NOMO-1 (cell line): Measurements from ENCODE around the gene MAN1A1.
"Not testable (repeated sequence)": the region's sequence is repeated elsewhere in the genome, so short reads cannot be mapped to it uniquely, and the experiment has no call there.

Source experiments
- DNase-seq, 2 experiments: peaks; one replicate each; lab custom pipeline; 2025; ENCODE audit not compliant: unreplicated experiment in 2 of 2; lab: John Stamatoyannopoulos, UW

The MAN1A1 gene

DNA sequence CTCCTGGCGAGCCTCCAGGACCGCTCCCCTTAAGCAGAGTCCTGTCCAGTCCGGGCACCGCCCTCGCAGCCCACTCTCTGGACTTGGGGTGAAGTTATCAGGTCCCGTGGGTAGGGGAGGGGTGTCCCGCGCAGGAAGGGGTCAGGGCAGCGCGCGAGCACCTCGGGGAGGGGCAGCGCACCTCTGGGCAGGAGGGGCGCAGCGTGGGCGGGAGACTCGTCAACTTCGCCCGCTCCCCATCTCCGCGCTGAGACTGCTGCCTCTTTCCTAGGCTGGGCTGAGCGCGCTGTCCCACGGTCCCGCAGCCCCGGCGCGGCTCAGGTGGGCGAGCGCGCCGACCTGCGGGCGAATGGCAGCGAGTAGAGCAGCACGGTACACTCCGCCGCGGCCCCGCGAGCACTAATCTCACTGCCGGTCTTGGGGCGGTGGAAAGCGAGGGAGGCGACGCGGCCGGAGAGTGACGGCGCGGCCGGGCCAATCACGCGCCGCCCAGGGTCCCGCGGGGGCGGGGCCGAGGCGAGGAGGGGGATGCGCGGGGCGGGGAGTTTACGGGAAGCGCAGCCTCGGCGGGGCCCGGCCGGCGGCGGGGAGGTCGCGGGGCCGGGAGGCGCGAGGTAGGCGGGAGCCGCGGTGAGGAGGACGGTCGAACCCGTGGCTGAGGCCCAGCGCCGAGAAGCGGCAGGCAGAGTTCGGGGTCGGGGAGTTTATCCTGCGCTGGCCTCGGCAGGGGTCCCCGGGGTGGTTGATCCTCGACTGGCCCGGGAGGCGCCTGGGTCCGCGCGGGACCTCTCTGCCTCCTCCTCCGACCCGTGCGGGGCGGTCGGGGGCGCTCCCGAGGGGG lies at the start of gene MAN1A1:
Gene MAN1A1 (minus strand): TSS at position 401 of the 841 bp plus-strand sequence. CDS start 696 bp downstream, outside the sequence.
- peak; percentile 18 to 24 for DNase-seq

DNA sequence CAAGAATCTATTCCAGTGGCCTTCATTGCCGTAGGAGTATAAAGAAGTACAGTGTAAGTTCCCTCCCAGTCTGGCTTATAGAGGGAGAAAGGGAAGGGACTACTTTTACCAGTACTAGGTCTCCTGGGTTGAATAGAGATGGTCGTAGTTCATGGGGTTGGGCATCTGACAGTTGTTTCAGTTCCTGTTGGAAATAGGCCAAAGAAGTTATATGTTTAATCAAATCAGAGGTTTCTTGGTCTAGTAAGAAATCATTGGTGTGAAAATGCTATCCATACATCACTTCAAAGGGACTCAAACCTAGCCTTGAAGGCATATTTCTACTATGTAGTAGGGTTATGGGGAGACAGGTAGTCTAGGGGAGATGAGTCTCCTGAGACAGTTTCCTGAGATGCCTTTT lies 45.6 kb upstream of the MAN1A1 start:
- no peak for DNase-seq

DNA sequence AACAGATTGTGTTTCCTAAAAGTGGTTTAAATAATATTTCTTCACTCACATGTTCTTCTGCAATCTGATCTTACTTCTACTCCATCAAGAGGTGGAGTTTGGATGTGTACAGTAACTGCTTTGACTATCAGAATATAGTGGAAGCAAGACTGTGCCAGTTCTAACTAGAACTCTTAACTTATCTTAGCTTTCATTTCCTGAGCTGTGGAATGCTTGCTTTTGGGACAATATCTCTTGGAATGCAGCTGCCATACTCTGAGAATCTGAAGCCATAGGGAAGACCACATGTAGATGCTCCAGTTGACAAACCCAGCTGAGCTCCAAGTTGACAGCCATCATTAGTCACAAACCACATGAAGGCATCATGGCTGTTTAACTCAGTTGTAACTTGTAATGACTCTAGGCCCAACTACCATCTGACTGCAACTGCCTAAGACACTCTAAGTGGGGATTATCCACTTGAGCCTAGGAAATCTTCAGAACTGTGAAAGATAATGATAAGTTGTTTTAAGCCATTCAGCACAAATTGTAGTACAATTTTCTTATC lies 40.8 kb upstream of the MAN1A1 start:
- DNase-seq, result no peak

DNA sequence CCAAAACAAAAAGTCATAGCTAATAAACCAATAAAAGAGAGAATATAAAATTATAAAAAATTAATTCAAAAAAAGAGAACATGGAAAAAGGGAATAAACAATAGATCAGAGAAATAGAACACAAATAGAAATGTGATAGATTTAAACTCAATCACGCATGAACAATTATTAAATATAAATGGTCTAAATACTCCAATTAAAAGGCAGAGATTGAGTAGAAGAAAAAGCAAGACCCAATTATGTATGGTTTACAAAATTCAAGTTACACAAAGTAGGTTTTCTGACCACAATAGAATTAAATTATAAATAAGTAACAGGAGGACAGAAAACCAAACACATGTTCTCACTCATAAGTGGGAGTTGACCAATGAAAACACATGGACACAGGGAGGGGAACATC lies 36.4 kb upstream of the MAN1A1 start:
- no peak for DNase-seq

DNA sequence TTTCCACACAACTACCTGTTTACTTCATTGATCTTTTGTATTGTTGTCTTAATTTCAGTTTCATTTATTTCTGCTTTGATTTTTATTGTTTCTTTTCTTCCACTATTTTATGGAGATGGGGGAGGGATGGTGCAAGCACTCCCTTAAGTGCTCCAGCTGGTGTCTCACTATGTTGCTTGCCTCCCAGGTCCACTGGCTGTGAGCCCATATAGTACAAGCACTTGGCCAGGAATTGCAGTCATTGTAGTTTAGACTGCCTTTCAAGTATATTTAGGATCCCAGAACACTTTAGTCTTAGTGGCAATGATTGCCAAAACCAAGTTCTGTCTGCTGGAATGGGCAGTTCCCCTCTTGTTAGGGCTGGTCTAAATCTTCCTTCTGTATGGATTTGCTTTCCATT lies 34.9 kb upstream of the MAN1A1 start:
- no peak for DNase-seq

DNA sequence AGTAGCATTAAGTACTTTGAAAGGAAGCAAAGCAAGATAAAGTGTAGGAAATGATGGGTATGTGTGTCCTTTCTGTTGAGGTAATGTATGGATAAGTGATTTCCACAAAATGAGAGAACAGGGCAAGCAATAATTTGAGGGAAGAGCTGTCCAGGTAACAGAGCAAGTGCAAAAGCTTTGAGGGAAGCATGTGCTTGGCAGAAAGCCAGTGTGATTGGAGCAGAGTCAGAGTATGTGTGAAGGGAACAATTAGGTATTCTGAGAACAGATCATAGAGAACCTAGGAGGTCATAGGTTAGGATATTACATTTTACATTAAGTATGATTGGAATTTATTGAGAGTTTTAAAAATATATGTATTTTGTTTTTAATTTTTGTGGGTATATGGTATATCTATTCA lies 30.2 kb upstream of the MAN1A1 start:
- no peak for DNase-seq

DNA sequence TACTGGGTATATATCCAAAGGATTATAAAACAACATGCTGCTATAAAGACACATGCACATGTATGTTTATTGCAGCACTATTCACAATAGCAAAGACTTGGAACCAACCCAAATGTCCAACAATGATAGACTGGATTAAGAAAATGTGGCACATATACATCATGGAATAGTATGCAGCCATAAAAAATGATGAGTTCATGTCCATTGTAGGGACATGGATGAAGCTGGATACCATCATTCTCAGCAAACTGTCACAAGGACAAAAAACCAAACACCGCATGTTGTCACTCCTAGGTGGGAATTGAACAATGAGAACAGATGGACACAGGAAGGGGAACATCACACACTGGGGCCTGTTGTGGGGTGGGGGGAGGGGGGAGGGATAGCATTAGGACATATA lies 27.5 kb upstream of the MAN1A1 start:
- DNase-seq, result not testable (repeated sequence)

DNA sequence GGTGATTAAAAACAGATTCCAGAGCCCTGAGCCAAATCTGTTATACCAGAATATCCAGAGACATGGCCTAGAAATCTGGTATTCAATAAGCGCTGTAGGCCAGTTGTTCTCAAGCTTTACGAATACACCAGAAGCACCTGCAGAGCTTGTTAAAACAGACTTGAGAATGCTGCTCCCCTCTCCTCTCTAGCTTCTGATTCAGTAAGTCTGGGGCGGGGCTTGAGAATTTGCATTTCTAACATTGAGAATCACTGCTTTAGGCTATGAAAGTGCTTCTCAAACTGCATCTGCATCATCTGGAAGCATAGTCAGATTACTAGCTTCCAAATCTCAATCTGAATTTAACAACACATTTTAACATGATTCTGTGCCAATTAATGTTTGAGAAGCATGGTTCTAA lies 20.5 kb upstream of the MAN1A1 start:
- no peak for DNase-seq

DNA sequence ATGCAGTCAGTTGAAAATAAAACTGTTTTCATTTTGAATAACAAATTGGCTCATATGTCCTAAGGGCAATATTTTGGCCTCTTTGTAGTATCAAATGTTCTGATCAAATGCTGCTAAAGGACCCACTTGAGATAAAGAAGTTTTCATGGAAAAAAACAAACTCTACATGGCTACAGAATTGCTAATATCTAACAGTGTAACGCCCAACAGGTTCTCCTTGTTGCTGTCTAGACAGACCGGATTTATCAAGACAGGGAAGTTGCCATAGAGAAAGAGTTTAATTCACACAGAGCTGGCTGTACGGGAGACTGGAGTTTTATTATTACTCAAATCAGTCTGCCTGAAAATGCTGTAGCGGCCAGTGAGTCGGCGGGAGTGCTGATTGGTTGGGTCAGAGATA lies 19.4 kb upstream of the MAN1A1 start:
- DNase-seq, result no peak

DNA sequence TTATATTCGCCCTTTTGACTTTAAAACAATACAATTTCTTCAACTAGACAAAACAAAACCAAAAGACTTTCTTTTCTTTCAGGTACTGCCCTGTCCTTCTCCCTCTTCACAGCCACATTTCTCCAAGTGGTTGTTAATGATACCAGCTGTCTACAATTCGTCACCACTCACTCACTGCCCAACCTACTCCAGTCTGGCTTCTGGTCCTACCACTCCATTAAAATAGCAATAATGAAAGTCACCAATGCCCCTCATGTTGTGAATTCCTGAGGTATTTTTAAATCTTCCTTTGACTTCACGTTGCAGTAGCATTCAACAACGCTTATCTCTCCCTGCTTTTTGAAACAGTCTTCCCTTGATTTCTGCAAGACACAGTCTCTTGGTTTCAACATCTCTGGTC lies 11.6 kb upstream of the MAN1A1 start:
- no peak for DNase-seq

DNA sequence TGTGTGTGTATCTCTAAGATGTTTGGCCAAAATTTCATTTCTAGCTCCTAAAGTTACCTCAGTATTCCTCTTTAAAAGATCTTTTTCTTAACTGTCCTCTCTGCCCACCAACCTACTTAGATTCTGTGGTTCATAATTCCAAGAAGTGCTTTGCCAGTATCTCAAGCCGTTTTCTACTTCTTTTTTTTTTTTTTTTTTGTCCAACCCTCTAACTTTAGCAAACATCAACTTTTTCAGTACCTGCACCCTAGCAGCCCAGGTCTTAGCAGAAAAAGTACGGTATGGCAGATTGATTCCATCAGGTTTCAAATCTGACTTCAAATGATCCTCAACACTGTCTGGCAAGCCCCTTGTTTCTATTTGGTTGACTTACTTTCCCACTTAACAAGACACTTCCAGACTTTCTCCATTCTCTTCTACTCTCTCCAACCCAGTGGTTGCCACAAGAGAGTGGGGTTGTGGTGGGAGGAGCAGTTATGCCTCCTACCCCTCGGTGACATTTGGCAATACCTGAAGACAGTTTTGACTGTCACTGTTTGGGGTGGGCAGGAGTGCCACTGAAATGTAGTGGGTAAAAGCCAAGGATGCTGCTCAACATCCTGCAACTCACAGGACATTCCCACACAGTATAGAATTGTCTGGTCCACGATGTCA lies 10.8 kb upstream of the MAN1A1 start:
- no peak for DNase-seq

DNA sequence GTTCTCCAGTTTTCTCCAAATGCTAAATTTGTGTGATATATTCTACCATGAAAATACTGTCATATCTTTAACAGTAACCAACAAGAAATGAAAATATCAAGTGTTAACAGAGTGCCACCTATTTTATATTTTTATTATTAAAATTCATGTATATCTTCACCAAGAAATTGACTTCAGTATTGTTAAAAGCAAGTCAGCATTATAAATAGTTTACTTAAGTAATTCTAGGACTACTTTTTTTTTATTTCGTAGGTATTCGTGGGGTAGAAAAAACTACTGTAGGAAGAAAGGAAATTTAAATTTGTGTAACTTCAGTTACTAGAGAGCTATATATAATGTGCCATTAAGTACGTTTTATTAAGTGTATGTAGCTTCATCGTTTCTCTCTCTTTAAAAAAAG lies 6.3 kb upstream of the MAN1A1 start:
- DNase-seq, result no peak

DNA sequence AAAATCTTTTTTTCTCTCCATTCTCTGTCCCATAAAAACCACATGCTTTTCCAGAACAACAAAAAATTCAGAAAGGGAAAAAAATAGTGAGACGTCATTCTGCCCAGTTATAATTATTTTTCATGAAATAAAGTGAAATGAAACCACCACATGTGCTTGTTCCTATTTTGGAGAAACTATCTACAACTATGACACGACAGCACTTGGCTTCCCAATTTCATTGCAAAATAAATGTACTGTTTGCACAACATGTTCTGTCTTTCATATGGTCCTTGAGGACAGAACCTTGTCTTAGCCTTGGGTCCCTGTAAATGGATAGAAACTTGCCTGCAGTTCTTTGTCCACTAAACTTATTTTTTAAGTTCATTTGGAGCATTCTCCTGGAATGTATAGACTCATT lies 5.6 kb upstream of the MAN1A1 start:
- DNase-seq, result peak; percentile 25 to 79

DNA sequence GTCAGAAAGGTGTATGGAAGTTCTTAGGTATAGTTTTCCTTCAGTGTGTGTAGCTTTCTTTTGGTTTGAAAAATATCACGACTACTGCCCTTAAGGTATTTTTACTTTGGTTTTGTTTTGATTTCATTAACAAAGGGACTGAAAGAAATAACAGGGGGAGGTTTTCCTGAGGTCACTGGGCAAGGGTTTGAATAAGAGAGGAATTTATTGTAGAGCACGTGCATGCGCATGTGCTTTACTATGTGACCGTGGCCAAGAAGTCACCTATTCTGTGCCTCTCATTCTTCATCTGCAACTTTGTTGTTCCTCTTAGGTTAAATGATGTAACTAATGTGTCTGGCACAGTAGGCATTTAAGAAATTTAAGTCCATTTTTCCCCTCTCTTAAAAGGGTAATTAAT lies 4.1 kb upstream of the MAN1A1 start:
- no peak for DNase-seq

DNA sequence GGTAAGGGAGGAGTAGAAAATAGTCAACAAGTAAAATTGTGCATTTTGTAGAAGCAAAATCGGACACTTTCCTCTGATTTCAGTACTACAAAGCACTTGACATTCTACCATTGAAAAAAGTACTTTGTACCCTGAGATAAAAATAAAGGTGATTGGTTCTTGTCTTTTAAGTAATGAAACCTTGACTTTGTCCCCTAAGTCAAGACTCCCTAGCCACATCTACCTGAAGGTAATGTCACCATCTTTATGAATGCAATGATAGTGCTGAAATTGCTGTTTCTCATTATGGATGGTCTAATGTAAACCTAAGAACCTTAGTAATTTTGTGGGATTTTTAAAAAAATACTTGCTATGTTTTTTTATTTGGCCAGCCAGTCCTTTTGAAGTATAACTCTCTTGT lies 2.4 kb upstream of the MAN1A1 start:
- DNase-seq, result no peak

DNA sequence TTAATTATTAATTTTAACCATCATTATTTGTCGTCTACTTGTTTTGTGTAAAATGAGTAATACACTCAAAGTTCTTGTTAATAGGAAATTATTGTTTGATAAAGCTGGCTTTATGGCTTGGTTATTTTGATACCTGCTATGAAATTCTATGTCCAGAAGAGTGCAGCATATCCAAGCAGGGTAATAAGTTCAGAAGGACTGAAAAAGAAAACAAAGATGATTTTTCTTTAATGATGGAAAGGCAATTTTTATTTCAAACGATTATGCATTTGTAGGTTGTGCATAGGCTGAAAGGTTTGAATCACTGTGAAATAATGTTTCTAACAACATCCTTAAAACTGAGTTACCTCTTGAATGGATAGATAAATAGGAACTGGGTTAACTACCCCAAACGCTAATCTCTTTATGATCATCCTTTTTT lies 1.4 kb upstream of the MAN1A1 start:
- DNase-seq, result no peak

DNA sequence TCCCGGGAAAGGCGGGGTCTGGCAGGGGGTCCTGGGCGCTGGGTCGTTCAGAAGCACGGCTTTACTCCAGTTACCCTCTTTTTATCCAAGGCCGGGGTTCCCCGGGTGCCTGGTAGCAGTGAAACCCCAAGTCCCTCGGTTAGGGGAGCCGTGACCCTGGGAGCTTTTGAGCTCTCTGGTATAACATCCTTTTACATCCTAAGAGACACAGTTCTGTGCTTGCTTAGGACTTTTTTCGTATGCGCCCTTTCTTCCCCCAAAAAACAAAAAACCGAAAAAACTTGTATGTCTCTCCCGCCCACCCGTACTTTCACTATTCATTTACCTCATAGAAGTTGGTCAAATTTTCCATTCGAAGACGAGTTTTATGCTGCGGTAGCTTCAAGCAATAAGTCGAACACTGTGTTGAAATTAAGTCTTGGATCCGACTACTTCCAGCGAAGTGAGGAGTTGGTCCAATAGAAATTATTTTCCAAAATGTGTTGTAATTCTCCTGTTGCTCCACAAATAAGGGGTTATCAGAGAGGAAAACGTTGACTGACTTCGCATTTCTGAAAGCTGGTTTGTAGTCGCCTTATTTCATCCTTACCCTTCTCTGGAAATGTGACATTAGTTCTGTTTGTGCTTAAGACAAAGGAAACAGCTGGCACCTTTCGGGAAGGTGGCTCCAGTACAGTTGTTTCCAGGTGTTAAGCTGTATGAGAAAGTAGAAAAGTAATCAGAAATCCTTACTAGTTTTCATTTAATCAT lies 816 bp upstream of the MAN1A1 start:
- DNase-seq, result peak in 1 of 2 experiments; percentile 30

DNA sequence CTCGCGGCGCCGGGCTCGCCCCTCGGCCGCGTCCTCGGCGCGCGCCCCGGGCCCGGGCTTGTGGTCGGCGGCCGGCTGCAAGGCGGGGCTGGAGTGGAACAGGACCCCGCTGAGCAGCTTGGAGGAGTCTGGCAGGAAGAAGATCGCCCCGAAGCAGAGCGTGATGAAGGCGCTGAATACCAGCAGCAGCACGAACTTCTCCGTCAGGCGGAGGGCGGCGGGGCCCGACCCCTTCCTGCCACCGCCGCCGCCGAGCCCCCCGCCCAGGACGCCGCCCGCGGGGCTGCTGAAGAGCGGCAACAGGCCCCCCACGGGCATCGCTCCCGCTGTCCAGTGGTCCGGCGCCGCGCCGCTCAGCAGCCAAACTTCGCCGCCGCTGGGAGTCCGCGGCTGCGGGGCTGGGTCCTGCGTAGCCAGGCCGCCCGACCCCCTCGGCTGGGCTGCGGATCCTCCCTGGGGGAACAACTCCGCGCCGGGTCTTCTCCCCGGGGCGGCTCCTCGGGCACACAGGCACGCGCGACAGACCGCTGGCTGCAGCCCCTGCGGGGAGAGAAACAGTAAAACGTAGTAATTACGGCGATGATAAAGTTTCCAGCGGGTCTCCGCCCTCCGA lies 707 bp downstream of the MAN1A1 start:
- no peak for DNase-seq

DNA sequence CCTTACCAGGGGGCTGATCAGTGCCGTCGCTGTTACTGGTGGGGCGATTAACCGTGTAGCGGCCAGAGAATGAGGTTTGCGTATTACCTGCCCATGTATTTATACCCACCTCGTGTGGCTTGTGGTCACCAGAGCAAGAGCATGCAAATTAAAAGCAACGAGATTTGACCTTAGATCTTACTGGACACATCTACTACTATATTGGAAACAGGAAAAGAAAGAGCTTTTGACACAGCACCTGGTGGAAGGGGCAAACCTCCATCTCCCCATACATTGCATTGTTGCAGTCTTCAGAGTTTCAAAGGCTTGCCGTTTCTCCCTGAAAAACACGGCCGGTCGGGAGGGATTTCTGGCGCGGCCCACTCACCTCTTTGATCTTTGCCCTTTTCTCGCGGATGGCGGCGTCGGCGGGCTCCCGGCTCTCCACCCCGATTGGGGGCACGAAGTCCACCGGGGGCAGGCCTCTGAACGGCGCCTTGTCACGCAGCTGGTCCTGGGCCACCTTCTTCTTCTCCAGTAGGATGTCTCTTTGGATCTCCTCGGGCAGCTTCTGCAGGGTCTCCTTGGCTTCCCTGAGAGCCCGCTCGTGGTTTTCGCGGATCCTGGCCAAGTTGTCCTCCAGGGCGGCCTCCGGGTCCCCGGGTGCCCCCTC lies 1.3 kb downstream of the MAN1A1 start:
- DNase-seq, result peak in 1 of 2 experiments; percentile 8

DNA sequence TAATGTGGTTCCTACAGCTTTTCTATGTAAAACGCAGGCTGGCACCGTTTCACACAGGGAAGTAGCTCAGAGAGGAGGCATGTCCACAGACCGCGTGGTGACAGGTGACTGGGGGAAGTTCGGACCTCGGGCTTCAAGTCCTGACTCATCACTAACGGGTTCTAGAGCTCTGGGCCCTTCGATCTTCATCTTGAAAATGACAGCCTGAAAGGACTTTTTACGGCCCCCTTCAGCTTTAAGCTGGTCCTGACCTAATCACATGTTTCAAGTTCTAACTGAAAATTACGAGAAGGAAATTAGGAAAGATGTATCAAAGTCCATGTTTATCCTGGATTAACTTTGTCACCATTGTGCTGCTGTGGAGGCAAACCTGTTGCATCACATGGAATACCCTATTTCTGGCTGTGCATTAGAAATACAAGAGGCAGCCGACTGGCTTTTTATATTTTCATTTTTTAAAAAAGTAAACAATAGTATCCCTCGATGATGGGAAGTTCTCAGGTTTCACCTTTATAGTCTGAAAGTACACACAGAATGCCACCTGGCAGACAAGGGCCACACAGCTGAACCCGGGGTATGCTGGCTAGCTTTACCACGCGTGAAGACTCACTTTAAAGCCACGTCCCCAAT lies 2.0 kb downstream of the MAN1A1 start:
- DNase-seq, result peak in 1 of 2 experiments; percentile 10
